ENCODE measurements around the gene HS3ST5. TPM values are rescaled to one million over a fixed set of nuclear protein-coding genes. Genes with fewer than 3 reads are reported as not detected.
"Not testable (repeated sequence)": the region's sequence is repeated elsewhere in the genome, so short reads cannot be mapped to it uniquely, and the experiment has no call there.

The HS3ST5 gene
- total RNA-seq, 1 experiment from 2014 or later: 0.11 TPM

GRCh38 chr6:114155763-114156162 lies 187.1 kb downstream of the HS3ST5 start:
- DNase-seq (ENCODE audit: low read depth): no peak

- DNase-seq (ENCODE audit: low read depth): no peak
These were observed 188.0 kb downstream of the HS3ST5 start for GRCh38 chr6:114154812-114155211.

GRCh38 chr6:114153448-114153847 lies 189.4 kb downstream of the HS3ST5 start:
- DNase-seq (ENCODE audit: low read depth): no peak

GRCh38 chr6:114151064-114151690 lies 191.6 kb downstream of the HS3ST5 start:
- no peak for DNase-seq (ENCODE audit: low read depth)

GRCh38 chr6:114149182-114149581 lies 193.6 kb downstream of the HS3ST5 start:
- DNase-seq (ENCODE audit: low read depth): not testable (repeated sequence)

- DNase-seq (ENCODE audit: low read depth): peak; percentile 34
These were observed 197.7 kb downstream of the HS3ST5 start for GRCh38 chr6:114144887-114145851.

- no peak for DNase-seq (ENCODE audit: low read depth)
These were observed 200.6 kb downstream of the HS3ST5 start for GRCh38 chr6:114142258-114142657.

GRCh38 chr6:114140416-114140815 lies 202.4 kb downstream of the HS3ST5 start:
- DNase-seq (ENCODE audit: low read depth): peak; percentile 65

GRCh38 chr6:114138577-114139248 lies 204.1 kb downstream of the HS3ST5 start:
- DNase-seq (ENCODE audit: low read depth): no peak

- no peak for DNase-seq (ENCODE audit: low read depth)
These were observed 207.4 kb downstream of the HS3ST5 start for GRCh38 chr6:114135363-114135971.

GRCh38 chr6:114133816-114134215 lies 209.0 kb downstream of the HS3ST5 start:
- no peak for DNase-seq (ENCODE audit: low read depth)

- no peak for DNase-seq (ENCODE audit: low read depth)
These were observed 210.9 kb downstream of the HS3ST5 start for GRCh38 chr6:114131945-114132344.

- DNase-seq (ENCODE audit: low read depth): no peak
These were observed 217.2 kb downstream of the HS3ST5 start for GRCh38 chr6:114125576-114125975.

- peak; percentile 52 for DNase-seq (ENCODE audit: low read depth)
These were observed 220.7 kb downstream of the HS3ST5 start for GRCh38 chr6:114121913-114122662.

- no peak for DNase-seq (ENCODE audit: low read depth)
These were observed 223.8 kb downstream of the HS3ST5 start for GRCh38 chr6:114119056-114119455.

GRCh38 chr6:114115652-114116051 lies 227.2 kb downstream of the HS3ST5 start:
- DNase-seq (ENCODE audit: low read depth): no peak

GRCh38 chr6:114108119-114109002 lies 234.5 kb downstream of the HS3ST5 start:
- DNase-seq (ENCODE audit: low read depth): peak; percentile 76

GRCh38 chr6:114106020-114106419 lies 236.8 kb downstream of the HS3ST5 start:
- no peak for DNase-seq (ENCODE audit: low read depth)

- DNase-seq (ENCODE audit: low read depth): no peak
These were observed 241.6 kb downstream of the HS3ST5 start for GRCh38 chr6:114101255-114101654.
